RPMI8226 (cell line): ENCODE data around the gene ADAMTS3.
"Not testable (repeated sequence)": the region's sequence is repeated elsewhere in the genome, so short reads cannot be mapped to it uniquely, and the experiment has no call there.

Experiments used
- DNase-seq: peaks from one replicate; pipeline ENCODE4 v3.0.0-alpha.2; 2015

Gene ADAMTS3

DNA sequence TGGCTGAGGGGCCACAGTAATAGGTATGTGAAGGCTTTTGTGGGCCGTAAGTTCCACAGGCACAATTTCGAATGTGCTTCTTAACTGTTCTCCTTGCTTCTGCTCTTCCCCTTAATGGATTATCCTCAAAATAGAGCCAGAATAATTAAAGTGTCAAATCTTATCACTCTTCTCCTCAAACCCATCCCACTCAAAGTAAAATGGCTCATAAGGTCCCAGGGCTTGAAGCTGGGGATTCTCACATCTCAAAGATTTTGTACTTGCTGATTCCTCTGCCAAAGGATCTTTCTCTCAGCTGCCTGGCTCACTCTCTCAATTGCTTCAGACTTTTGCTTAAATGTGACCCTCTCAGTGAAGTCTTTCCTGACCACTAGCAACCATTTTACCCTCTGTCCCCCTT, 16.6 kb downstream of the ADAMTS3 start:
- DNase-seq, result no peak

DNA sequence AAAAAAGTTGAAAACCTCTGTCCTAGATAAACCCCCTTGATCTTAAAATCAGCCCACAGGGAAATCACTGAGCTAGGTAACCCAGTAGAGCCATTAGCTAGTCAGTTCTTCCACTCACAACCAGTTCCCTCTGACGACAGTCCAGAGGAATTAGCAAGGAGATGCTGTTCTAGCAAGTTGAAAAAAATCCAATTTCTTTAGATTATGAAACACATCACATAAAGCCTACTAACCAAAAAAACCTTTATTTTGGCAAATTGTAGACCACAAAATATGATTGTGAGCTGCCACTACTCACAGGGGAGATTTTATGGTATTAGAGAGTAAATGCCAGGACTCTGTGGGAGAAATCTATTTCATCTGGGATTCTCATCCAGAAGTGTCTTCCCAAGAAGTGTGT, 22.6 kb downstream of the ADAMTS3 start:
- DNase-seq, result no peak

DNA sequence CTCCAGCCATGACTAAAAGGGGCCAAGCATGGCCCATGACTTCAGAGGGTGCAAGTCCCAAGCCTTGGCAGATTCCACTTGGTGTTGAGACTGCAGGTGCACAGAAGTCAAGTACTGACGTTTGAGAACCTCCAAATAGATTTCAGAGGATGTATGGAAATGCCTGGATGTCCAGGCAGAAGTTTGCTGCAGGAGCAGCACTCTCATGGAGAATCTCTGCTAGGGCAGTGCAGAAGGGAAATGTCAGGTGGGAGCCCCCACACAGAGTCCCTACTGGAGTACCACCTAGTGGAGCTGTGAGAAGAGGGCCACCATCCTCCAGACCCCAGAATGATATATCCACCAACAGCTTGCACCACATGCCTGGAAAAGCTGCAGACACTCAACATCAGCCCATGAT, 28.3 kb downstream of the ADAMTS3 start:
- DNase-seq, result not testable (repeated sequence)

DNA sequence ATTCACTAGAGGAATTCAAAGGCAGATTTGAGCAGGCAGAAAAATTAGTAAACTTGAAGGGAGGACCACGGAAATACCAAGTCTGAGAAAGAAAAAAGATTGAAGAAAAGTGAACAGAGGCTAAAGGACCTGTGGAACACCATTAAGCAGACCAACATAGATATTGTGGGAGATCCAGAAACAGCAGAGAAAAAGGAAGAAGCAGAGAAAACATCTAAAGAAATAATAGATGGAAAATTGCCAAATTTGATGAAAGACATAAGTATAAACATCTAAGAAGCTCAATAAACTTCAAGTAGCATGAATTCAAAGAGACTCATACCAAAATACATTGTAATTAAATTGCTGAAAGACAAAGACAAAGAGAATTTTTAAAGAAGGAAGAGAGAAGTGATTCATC, 31.0 kb downstream of the ADAMTS3 start:
- no peak for DNase-seq

DNA sequence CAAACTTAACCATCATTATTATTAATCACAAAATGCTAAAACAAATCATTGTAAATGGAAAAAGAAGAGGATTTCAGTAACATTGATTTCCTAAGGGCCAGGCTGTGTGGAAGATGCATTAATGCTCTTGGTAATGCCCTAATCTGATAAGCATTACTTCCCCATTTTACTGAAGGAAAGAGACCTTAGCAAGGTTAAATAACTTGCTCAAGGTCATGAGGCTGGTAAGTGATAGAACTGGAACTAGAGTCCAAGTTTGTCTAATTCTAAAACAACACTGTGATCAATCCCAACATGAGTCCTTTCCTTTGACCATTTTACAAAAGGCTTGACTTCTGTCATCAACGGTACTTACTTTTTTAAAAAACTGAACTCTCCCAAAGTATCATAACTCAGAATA, 32.6 kb downstream of the ADAMTS3 start:
- DNase-seq, result no peak

DNA sequence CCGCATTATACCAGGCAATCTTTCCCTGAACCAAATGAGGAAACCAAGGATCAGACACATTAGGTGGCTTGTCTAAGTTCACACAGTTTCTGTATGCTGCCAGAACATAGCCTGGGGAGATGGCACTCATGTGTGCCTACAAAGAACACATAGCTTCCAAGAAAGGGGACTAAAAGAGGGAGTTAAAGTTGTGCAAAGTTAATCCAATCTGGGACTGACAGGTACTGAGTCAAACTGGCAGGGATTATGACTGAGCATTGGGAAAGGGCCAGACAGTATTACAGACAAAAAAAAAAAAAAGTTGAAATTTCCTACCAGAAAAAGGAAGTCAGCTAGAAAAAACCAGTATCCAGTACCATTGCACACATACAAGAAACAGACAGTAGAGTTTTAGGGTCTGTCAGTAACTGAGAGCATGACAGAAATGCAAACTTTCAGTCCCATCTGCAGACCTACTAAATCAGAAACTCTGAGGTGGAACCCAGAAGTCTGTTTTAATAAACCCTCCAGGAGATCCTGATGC, 37.2 kb downstream of the ADAMTS3 start:
- no peak for DNase-seq

DNA sequence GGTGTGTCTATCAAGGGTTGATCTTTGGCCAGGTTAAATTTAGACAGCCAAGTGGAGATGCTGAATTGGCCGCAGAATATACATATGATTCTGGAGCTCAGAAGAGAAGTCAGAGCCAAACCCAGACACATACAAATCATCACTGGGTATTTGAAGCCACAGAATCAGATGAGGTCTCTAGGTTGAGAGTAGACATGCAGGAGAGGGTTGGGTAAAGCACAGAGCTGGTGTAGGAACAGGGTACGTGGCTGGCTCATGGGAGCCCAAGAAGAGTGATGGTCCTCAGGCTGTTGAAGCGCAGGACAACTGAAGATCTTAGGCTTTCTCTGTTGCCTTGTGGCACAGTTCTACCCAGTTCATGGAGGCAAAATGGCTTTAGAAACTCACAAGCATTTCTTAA, 37.7 kb downstream of the ADAMTS3 start:
- DNase-seq, result no peak

DNA sequence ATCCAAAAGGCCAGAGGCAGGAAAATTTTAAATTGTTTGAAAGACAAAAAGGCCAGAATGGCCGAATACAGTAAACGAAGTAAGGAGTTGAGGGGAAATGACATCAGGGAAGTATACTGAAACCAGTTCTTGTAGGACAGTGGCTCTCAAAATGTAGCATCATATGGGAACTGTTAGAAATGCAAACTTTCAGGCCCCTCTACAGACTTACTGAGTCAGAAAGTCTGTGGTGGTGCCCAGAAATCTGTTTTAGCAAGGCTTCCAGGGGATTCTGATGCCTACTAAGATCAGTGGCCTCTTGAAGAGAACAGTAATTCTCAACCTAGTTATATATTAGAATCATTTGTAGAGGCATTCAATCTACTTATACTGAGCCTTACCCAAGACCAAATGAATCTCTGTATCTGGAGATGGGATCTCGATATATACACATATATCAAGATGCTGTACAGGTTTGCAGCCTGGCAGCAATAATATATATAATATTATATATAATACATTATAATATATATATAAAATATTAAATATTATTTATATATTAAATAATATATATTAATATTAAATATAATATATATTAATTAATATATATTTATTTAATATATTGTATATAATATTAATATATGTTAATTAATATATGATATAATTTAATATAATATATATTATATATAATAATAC, 39.7 kb downstream of the ADAMTS3 start:
- no peak for DNase-seq

DNA sequence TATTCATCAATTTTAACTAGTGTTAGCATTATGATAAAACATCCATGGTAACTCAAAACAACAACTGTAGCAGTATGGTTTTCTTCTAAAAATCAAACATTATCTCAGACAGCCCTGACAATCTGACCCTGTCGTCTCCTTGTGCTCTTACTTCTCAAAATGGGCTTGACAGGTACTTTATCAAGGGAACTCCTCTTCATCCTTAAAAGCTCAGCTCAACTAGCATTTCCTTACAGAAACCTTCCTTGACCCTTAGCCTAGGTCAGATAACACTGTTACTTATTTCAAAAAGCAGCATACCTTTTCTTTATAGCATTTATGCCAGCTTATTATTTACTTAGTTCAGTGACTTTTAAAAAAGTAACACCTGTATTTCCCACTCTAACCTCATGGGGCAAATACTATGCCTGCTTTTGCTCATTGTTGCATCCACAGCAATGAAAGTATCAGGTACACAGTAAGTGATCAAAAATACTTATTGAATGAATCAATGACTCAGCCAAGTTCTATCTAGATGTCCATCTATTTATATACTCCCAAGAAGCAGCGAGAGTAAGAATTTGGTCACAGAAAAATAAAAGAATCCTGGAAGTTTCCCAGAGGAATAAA, 41.9 kb downstream of the ADAMTS3 start:
- no peak for DNase-seq

DNA sequence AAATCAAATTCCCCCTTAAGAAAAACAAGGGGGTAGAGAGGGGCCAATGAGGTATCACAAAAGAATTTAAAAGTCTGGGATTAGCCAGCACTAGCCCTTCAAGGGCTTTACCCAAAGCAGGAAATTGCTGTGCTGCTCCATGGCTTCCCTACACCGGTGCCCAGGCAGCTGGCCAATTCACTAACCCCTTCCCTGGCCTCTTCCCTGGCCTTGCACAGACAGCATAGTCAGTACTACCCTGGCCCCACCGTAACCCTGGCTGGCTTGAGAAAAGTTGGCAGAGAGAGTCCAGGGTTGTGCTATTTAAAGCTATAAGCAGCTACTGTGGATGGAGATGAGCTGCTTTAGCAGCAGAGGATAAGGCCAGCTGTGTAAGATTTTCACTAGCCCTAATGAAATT, 43.1 kb downstream of the ADAMTS3 start:
- DNase-seq, result no peak

DNA sequence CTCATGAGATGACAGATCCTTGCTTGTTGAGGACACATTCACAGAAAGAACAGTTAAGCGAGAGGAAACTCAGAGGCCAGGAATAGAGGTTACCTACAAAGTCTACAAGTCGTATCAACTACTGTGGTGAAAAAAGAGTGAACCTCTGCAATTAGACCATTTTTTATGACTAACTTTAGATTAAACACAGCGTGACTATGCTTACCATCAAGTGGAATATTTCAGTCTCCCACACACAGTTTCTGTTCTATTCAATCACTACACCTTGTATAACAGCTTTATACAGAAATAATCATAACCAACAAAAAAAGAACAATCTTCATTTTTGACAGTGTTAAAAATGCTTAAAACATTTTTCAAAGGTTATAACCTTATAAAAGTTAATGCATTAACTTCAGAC, 46.6 kb downstream of the ADAMTS3 start:
- DNase-seq, result no peak

DNA sequence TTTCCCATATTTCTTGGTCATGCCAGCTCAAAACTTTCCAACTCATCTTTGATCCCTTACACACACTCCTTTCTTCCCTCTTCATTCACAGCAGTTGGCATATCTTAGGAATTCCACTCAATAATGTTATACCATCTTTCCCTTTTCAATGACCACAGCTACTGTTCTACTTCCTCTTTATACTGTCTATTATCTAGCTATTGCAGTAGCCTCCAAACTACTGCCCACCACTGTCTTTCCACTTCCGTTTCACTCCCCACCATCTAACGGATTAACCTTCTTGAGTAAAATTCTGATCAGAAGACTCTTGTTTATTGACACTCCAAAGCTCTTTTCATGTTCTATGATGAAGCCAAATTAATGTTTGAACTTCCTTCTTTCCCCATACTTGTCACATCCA, 55.8 kb downstream of the ADAMTS3 start:
- DNase-seq, result no peak

DNA sequence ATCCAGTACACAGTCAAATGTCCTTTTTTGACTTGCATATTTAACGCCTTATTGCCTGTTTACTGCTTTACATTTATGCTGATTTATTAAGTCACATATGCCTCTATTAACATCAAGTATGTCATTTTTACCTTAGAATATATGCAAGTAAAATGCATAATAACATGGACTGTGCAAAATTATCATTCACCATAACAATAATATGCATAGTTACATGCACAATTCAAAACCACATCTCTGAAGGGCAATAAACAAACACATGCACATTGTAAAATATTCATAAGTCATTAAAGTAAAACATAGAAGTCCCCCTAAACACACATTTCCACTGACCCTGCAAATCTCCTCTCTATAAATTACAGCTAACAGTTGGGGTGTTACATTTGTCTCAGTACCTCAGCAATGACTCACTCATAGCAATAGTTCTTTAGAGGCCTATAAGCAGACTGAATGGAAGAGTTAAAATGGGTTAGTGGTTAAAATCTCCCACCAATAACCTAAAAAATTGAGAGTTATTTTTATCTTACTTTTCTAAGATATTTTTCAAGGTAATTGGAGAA, 61.1 kb downstream of the ADAMTS3 start:
- DNase-seq, result no peak

DNA sequence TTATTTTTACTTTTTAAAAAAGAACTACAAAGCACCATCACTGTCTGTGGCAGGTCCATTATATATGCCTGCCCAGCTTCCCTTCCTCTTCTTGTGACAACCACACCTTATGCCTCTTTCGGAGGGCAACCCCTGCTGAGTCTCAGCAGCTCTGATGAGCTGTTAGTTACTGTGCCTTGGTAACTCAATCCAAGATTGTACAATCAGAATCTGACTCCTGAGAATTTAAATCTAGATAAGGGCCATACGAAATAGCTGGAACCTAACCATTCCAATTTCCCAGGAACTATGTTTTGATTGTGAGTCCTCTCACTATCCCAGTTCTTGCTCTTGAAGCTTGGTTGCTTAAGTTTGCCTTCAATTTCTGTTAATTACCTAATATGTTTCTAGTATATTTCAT, 61.9 kb downstream of the ADAMTS3 start:
- DNase-seq, result no peak

DNA sequence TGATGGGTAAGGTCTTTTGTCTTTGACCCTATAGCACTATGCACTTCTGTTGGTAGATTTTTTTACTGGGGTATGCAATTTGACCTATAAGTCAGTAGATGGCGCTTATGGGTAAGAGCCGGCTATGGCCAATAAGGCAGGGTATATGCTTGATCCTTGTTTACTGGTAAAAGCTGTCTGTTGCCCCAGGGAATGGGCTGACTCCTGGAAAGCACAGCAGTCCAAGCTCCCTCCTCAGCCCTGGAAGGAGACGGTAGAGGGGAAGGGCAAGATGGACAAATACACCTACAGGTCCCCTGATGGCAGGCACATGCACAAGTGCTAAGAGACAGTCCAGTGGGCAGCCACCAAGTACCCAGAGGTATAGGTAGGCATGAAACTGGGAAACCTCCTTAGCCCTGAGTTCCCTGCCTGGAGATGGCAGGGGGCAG, 63.7 kb downstream of the ADAMTS3 start:
- DNase-seq, result peak; percentile 6

DNA sequence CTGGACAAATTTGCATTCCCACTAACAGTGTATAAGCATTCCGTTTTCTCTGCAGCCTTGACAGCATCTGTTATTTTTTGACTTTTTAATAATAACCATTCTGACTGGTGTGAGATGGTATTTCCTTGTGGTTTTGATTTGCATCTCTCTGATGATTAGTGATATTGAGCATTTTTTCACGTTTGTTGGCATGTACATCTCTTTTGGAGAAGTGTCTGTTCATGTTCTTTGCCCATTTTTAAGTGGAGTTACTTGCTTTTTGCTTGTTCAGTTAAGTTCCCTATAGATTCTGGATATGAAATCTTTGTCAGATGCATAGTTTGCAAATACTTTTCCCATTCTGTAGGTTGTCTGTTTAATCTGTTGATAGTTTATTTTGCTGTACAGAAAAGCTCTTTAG, 68.8 kb downstream of the ADAMTS3 start:
- no peak for DNase-seq

DNA sequence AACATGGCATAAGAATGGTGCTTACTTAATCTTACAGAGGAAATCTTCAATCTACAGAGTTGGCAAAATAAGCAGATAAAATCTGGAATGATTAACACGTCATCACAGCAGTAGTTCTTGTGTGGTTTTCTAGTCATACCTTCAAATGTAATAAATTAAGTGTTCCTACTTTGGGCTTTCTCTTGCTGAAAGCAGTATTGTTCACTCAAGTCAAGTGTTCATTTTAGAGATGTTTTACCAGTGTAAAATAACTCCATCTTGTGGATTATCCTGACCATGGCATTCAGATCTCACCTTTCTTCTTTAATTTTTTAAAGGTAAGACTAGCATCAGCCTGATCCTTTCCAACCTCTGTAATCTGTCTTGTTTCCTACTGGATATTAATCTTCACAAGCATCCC, 72.9 kb downstream of the ADAMTS3 start:
- DNase-seq, result no peak

DNA sequence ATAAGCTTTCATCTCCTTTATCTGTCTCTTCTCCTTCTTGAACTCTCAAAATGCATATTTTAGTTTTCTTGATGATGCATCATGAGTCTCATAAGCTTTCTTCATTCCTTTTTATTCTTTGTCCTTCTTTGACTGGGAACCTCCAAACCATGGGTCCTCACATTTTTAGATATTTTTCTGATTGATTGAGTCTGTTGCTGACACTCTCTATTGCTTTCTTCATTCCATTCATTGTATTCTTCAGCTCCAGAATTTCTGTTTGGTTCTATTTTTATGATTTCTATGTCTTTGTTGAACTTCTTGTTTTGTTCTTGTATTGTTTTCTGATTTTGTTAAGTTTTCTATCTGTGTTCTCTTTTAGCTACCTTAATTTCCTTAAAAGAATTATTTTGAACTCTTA, 74.9 kb downstream of the ADAMTS3 start:
- no peak for DNase-seq

DNA sequence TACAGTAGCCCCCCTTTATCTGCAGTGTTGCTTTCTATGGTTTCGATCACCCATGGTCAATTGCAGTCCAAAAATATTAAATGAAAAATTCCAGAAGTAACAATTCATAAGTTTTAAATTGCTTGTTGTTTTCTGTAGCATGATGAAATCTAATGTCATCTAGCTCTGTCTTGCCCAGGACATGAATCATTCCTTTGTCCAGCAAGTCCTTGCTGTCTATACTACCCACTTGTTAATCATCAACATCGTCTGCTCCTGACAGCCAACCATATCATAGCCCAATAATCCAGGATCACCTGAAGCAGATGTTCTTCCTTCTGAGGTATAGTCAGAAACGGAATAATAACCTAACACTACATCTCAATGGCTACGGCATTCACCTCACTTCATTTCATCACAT, 79.8 kb downstream of the ADAMTS3 start:
- DNase-seq, result no peak

DNA sequence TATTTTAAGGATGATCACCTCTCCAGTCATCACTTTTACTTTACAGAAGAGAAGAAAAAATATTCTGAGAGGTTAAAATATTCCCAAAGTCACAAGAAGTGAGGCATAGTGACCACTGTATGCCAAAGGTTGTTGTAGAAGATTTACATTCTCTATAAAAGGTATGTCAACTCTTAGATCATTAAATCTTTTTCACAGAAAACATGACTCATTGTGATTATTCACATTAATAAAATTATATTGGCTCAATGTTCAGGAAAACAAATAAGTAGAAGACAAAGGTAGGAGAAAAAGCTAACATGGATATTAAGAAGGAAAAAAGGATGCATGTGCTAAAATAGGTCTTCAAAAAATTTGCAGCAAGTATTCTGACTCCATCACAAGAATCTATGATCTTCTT, 82.0 kb downstream of the ADAMTS3 start:
- no peak for DNase-seq

DNA sequence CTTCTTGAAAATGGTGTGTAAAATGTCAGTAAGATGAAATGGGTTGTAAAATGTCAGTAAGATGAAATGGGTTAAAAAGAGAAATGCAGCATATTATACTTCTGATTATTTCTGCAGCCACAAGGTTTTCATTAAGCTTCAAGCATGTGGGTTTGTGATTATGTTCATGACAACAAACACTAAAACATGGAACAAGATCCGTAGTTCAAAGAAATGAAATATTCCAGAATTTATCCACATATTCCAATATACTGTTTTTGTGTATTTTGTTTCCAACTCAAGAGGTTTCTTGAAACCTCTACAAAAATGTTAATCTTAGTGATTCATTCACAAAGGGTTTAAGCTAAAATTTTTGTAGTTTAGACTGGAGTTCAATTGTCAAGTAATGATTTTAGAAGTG, 84.0 kb downstream of the ADAMTS3 start:
- no peak for DNase-seq

DNA sequence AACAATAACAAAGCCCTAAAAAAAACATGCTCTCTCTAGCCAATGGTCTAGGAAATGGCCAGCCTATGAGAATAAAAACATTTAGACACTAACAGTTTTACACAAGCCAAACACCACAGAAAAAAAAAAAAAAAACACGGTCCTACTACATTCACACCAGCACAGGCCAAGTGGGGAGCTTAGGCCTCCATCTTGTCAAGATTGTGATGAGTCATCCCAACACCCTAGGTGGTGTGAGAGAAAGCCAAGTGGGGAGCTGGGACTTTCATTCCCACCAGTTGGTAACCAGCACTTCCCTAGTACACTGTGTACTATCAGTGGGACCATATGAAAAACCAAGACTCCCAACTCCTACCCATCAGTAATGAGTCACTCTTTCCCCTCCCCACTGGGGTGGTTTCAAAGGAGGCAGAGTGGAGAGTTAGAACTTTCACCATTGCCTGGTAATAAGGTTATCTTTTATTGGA, 95.6 kb downstream of the ADAMTS3 start:
- no peak for DNase-seq

DNA sequence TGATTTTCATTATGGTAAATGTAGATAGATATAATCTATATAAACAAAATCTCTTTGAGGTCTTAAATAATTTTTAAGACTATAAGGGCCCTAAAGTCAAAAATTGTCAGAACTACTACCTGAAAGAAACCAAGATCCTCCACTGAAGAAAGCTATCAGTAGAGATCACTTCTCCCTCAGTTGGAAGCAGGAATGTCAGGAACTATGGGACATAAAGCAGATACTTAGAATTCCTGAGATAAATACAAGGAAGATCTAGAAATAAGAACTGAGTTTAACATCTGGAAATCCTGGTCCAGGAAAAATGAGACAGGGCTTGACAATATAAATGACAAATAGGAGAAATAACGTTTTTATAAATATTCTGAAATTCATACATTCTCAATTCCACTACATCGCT, 97.2 kb downstream of the ADAMTS3 start:
- no peak for DNase-seq

DNA sequence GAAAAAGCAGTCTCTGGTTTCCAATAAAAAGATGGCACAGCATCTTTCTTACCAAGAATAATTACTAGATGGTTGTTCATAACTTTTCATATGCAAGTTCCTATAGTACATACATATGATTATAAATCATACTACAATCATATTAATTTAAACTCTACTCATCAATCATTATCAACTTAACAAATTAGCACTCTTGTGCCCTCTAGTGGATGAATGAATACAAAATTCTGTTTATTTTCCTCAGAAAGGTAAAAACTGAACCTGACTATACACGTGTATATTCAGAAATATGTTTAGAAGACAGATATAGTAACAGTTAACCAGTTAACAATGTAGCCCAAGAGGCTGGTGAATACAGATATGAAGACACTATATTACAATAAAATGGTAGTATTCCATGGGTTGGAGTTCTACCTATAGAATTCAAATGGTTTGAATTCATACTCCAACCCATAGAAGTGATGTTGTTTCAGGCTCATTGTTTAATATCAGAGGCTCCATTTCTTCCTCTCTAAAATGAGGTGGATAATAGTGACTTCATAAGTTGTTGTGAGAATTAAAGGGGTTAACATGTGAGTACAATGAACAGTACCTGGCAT, 100.0 kb downstream of the ADAMTS3 start:
- peak; percentile 31 for DNase-seq
